Activated naive CD8-positive, alpha-beta T cell treated with anti-CD3 and anti-CD28 coated beads, Interleukin-2, amount 10 ng/mL, durations not matched to agents 7 days and 5 days (primary cell): ENCODE results near the gene POLR3C. TPM values are rescaled to one million over a fixed set of nuclear protein-coding genes. Genes with fewer than 3 reads are reported as not detected.

Experiments
- ATAC-seq: fragments of 150-1000 bp; cut with Tn5 transposase; one replicate; pipeline ENCODE4 v1.10.0; 2021; ENCODE audit warnings: low read depth, moderate library complexity
- POLR2A ChIA-PET: fragments of 350-600 bp; sonication (Branson Sonifier 250); formaldehyde crosslinking; loops from one replicate; lab custom pipeline; 2021; ENCODE audit warnings: antibody characterized with exemption; lab: Charles Lee
- DNase-seq: peaks from one replicate; pipeline ENCODE4 v3.0.0; 2021
- H3K27ac Mint-ChIP-seq: one replicate; pipeline ENCODE4 v1.8.0; 2022; ENCODE audit warnings: mild to moderate bottlenecking, mixed read lengths
- H3K27me3 Mint-ChIP-seq: one replicate; pipeline ENCODE4 v1.8.0; 2022; ENCODE audit warnings: mild to moderate bottlenecking, moderate library complexity, mixed read lengths
- H3K36me3 Mint-ChIP-seq: one replicate; pipeline ENCODE4 v1.8.0; 2021; ENCODE audit warnings: mild to moderate bottlenecking, mixed read lengths
- H3K4me1 Mint-ChIP-seq: one replicate; pipeline ENCODE4 v1.8.0; 2021; ENCODE audit warnings: mixed read lengths
- H3K4me3 Mint-ChIP-seq: one replicate; pipeline ENCODE4 v1.8.0; 2022; ENCODE audit warnings: mild to moderate bottlenecking, moderate library complexity, mixed read lengths
- H3K9me3 Mint-ChIP-seq: one replicate; pipeline ENCODE4 v1.8.0; 2021; ENCODE audit warnings: mixed read lengths
- microRNA-seq: library from miRNA; unstranded; fragments of <30 nt; microRNA quantifications from one replicate; pipeline ENCODE4 v1.2.0, GENCODE V29; 2022
- total RNA-seq, 2 experiments: library from RNA; stranded (reverse); gene quantifications; one replicate each; pipeline ENCODE4 v1.2.3, GENCODE V29; 2021

Gene POLR3C
- total RNA-seq, 2 experiments from 2014 or later = 34.6 to 35.1 TPM

DNA sequence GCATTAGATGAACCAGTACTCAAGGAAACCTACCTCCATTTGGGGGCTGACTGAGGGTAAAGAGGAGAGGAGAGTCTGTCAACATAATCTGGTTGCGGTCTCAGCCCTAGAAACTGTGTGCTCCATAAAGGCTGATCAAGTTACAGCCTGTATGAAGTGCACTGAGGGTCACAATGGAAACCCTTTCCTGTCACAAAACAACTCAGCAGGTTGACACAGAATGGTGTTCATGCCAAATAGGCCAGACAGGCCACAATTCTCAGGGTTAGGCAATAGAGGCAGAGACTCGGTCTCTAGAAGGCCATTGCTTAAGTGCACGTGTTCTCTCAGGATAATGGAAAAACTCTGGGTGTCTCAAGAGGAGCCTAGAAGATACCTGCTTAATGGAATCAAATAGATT lies 65.7 kb downstream of the POLR3C start:
- no peaks in the 10 kb centered on the region for H3K9me3 Mint-ChIP-seq
- POLR2A ChIA-PET = no interaction called here

DNA sequence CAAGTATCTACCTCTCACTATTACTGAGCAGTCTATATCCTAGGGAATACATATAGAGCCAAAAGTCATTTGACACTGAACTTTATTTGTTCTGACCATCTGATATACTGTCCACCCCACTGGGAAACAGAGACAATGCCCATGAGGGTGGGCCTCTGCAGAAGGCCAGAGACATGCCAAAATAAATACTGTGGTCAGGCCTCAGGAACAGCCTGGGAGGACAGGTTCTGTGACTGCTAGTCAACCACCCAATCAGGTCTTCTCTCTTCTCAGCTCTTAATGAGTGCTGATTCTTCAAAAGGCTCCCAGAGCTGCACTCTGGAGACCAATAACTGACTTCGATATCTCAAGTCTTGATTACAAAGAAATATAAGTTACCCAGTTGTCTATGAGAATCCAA lies 67.1 kb downstream of the POLR3C start:
- no peak overlapping the region for H3K27ac Mint-ChIP-seq
- POLR2A ChIA-PET = interaction anchor here (0.7 to 1.3 kb wide), 3 partner anchors 44 to 105 kb away, joined by 3 to 4 read pairs (median 3); partner anchors contain the start of genes NUDT17 and TXNIP
- DNase-seq (no peak), ATAC-seq (no peak)
- H3K36me3 Mint-ChIP-seq = no peaks in the 10 kb centered on the region
- no peak overlapping the region for H3K4me3 Mint-ChIP-seq
- peaks cover 2% of the 10 kb centered on the region for H3K4me1 Mint-ChIP-seq
- H3K9me3 Mint-ChIP-seq = no peaks in the 10 kb centered on the region
- H3K27me3 Mint-ChIP-seq = no peaks in the 10 kb centered on the region

More for the DNA sequence above, 65.7 kb downstream of the POLR3C start:
- Mint-ChIP-seq H3K4me1 (peaks cover 12% of the 10 kb centered on the region), H3K27me3 (peaks cover 9% of the 10 kb centered on the region), H3K27ac (no peak overlapping the region), H3K36me3 (no peaks in the 10 kb centered on the region), H3K4me3 (no peak overlapping the region)
- ATAC-seq = no peak
- DNase-seq = no peak

DNA sequence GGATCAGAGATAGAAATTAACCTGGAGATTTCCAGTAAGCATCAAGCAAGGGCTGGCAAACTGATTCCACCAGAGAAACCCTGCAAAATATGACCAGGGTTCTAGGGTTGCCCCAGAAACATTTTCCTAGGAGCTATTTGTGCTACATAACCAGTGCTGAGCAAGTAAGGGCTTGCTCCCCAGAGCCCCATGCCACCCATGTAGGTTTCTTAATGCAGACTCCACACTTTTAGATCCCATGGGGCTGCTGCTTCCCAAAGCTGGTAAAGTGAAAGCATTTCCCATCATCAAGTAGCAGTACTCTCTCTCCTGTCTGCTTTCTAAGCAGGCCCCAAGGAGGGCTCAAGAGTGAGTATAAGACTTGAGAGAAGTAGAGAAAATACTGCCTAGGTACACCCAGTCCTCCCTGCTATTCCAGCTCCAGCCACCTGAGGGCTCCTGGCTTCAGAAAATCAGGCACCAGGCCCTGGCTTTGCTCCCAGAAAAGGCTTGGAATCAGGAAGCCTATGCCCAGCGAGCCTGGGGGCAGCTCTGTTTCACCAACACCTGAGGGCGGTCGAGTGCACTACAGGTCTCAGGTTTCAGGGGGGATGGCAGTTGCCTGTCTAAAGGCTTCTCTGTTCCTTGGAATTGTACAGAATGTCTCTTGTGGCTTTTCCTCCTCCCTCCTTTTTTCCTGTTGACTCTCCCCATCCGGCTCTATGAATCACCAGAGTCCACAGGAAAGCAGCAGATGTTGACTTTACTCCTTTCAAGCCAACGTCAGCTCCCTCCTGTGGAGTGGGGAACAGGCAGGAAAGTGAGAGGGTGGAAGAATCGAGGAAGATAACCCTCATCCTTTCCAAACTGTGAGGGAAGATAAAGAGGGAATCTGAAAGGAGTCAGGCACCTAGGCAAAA lies 67.8 kb downstream of the POLR3C start:
- Mint-ChIP-seq H3K4me3 (no peak overlapping the region), H3K4me1 (peaks cover under 1% of the 10 kb centered on the region), H3K27ac (no peak overlapping the region), H3K36me3 (no peaks in the 10 kb centered on the region), H3K9me3 (no peaks in the 10 kb centered on the region), H3K27me3 (no peaks in the 10 kb centered on the region)
- ATAC-seq (peak; percentile 79), DNase-seq (peak; percentile 67)
- POLR2A ChIA-PET = interaction anchor here (0.7 to 1.3 kb wide), 5 partner anchors 17 to 104 kb away, joined by 3 to 4 read pairs (median 3); partner anchors contain the start of genes NUDT17, RBM8A and TXNIP

DNA sequence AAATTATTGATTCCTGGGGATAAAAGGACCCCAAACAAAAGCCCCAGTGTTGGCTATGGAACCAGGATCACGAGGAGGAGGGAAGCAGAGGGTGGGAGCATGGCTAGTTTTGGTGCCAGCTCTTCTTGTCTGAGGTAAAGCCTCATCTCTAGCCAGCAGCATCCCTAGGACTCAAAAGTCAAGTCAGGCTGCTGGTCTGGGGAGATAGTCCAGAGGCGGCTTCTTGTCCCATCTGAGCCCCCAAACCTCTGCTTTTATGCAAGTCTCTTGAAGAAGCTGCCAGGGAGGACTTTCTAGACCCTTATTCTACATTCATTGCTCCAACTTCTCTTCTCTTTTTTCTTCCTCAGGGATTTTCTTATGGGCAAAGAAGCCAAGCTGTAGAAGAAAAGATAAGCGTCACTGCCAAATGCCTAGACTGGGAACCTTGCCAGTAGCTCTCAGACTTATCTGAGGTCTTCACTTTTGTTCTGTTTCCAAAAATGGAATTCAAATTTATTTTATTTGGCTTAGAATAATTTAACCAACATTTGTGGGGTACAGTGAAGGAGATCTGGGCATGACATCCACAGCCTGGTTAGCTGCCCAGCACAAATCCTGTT lies 68.6 kb downstream of the POLR3C start:
- Mint-ChIP-seq H3K27ac (no peak overlapping the region), H3K4me3 (no peak overlapping the region), H3K36me3 (no peaks in the 10 kb centered on the region), H3K27me3 (no peaks in the 10 kb centered on the region), H3K4me1 (no peaks in the 10 kb centered on the region), H3K9me3 (no peaks in the 10 kb centered on the region)
- DNase-seq = no peak
- POLR2A ChIA-PET = interaction anchor here (0.7 to 1.3 kb wide), 3 partner anchors 16 to 47 kb away, joined by 3 read pairs; partner anchors contain the start of genes NUDT17 and RBM8A
- ATAC-seq = no peak

DNA sequence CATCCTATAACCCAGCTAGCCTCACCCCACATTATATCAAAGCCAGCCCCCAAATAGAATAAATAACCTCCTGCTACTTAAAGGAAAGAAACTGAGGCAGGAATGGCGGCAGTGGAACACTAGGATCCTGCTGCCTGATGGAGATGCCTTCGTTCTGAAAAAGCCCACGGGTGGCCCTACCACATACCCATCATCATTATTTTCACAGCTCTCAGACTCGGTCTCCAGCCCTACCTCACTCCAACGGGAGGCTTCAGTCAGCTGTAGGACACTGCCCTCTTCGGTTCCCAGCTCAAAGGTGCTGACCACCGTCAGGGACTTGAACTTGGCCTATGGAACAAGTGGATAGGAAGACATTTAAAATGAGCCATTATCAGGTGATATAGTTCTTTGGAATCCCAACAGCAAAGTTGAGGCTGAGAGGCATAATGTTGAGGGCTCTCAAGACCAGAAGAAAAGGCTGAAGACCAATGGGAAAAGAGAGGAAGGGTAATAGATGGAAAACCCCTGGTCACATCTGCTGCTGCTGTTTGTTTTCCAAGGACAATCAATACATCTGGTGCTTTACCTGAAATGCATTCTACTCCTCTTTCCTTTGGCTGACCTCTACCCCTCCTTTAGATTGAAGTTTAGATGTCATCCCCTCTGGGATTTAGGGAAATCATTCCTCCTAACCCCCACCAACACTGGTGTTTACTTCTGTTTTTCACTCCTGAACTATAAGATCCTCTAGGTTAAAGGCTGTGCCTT lies 69.5 kb downstream of the POLR3C start:
- no peak for DNase-seq
- Mint-ChIP-seq H3K9me3 (no peaks in the 10 kb centered on the region), H3K27ac (no peak overlapping the region)

More for the DNA sequence above, 69.5 kb downstream of the POLR3C start:
- no peak overlapping the region for H3K4me3 Mint-ChIP-seq
- POLR2A ChIA-PET = interaction anchor here (1.2 kb wide), 1 partner anchor 34 kb away, joined by 3 read pairs; the partner anchor contains the start of gene RBM8A
- H3K27me3 Mint-ChIP-seq = no peaks in the 10 kb centered on the region
- no peaks in the 10 kb centered on the region for H3K36me3 Mint-ChIP-seq
- ATAC-seq = no peak
- no peaks in the 10 kb centered on the region for H3K4me1 Mint-ChIP-seq

Small RNAs within 50 kb of the gene (microRNA-seq; reads per million reads assigned to microRNA genes)
- not detected for gene MIR6736

Other genes with a start within 250 kb of the POLR3C start
- gene GPR89A, start 216.2 kb upstream of the POLR3C start, total RNA-seq = 10 to 100 TPM; 33.1 to 36.6 TPM
- gene PDZK1, start 116.8 kb upstream of the POLR3C start, total RNA-seq = under 1 TPM; 0.30 to 0.51 TPM
- under 1 TPM; 0.20 to 0.53 TPM for gene CD160, start 104.7 kb upstream of the POLR3C start, total RNA-seq
- 10 to 100 TPM; 14.7 to 15.0 TPM for gene RNF115, start 105 bp upstream of the POLR3C start, total RNA-seq
- gene NUDT17, start 21.4 kb downstream of the POLR3C start, total RNA-seq = 1 to 10 TPM; 2.9 to 3.5 TPM
- gene PIAS3, start 34.9 kb downstream of the POLR3C start, total RNA-seq = 10 to 100 TPM; 31.8 to 33.3 TPM
- gene ANKRD35, start 61.7 kb downstream of the POLR3C start, total RNA-seq = under 1 TPM; 0.40 to 0.69 TPM
- gene ITGA10, start 85.8 kb downstream of the POLR3C start, total RNA-seq = 1 to 10 TPM; 2.1 to 2.2 TPM
- 10 to 100 TPM; 31.0 to 35.8 TPM for gene PEX11B, start 94.5 kb downstream of the POLR3C start, total RNA-seq
- gene RBM8A, start 103.3 kb downstream of the POLR3C start, total RNA-seq = 100 to 1,000 TPM; 157 to 160 TPM
- gene LIX1L, start 133.8 kb downstream of the POLR3C start, total RNA-seq = 10 to 100 TPM; 54.0 to 57.5 TPM
- 1 to 10 TPM; 2.2 to 2.8 TPM for gene ANKRD34A, start 140.4 kb downstream of the POLR3C start, total RNA-seq
- 10 to 100 TPM; 32.6 to 34.9 TPM for gene POLR3GL, start 140.5 kb downstream of the POLR3C start, total RNA-seq
- 100 to 1,000 TPM; 678 to 725 TPM for gene TXNIP, start 172.4 kb downstream of the POLR3C start, total RNA-seq
- gene HJV, start 197.5 kb downstream of the POLR3C start, total RNA-seq = not detected